GM18858 (cell line): ENCODE results near the gene SERPINH1.

Experiments used
- ATAC-seq: cut with Tn5 transposase; IDR thresholded peaks from one replicate; pipeline ENCODE4 v1.9.1; 2021; ENCODE audit not compliant: unreplicated experiment

Gene SERPINH1

DNA sequence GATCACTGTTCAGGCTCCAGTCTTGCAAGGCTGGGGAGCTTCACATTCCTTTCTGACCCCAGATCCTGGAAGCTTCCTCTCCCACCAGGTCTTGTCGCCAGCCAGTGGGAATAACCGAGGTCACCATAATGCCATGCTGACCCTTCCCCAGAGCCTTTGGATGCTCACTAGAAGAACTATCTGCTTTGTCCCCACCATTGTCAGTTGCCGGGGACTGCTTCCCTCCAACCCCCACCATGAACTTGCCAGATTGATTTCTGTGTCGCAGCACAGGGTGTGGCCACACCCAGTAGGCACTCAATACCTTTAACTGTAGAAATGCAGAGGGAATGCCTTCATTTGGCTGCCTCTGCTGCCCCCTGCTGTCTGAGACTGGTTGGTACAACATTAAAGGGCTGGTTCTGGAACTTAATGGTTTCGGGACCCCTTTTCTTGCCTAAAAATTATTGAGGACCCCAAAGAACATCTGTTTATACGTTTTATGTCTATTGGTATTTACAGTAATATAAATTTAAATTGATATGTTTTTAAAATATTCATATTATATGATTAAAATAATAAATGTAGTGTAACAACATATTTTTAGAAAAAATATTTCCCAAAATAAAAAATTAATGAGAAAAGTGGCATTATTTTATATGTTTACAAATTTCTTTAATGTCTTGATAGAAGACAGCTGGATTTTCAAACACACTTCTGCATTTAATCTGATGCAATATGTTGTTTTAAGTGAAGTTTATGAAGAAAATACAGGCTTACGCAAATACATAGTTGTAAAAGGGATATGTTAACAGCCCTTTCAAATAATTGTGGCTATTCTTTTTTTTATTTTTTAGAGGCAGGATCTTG, 29.6 kb upstream of the SERPINH1 start:
- no peak for ATAC-seq

DNA sequence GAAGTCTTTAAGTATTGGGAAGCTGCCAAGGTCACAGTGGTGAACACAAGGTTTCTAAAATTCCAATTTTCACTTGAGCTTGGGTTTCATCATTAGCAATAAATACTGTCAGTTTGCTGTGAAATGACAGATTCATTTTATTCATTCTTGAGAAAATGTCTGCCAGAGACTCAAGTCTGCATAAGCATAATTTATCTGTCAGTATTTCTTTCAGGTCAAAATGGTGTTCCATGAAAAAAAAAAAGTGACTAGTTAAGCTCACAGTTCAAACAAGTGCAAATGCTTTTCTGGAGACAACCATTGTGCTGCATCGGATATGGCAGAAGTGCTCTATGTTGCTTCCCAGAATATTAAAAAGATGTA, 28.2 kb upstream of the SERPINH1 start:
- no peak for ATAC-seq

DNA sequence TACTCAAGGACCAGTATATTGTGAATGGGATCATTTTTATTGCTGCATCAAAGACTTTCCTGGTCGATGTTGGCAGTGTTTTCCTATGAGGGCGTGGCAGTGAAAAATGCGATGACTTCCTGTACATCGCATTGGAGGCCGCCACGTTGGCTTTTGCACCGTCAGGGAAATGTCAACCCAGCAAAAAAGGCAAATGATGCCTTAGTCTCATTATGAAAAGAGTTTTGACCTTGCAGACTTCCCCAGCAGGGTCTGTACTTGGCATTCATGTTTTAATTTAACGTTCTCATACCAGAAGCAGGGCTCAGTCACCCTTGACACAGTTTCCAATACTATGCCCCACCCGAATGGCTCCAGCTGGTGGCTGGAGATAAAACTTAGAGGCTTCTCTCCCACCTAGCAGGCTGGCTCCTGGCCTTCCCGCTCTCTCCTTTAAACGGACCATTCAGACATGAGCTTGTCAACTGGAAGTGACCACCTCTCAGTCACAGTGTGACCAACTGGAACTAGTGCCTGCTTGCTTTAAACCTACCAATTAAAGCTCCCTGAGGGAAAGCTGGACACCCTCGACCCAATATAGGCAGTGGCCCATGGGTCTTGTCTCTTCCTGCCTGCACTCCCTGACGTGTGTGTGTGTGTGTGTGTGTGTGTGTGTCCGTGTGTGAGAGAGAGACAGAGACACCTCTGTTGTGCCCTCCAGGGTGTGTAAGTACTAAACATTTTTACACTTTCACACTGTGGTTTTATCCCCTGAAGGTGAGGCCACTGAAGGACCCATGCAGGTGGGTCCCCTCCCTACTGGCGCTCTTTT, 27.6 kb upstream of the SERPINH1 start:
- ATAC-seq: no peak

DNA sequence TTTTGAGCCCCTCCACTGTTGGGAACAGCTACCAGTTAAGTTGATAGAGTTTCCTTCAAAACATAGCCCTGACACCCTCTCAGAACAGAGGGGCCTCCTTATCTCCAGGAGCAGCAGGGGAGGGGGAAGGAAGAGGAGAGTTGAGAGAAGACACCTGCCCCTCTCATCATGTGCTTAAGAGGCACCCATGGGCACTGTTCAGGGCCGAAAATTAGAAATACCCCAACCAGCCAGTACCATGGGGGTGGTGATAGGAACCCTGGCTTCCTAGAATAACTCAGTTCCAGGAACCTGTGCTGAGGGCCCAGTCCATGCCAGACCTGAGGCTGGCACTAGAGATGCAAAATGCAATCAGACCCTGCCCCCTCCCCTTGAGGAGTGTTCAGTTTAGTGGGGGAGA, 27.0 kb upstream of the SERPINH1 start:
- ATAC-seq: no peak

DNA sequence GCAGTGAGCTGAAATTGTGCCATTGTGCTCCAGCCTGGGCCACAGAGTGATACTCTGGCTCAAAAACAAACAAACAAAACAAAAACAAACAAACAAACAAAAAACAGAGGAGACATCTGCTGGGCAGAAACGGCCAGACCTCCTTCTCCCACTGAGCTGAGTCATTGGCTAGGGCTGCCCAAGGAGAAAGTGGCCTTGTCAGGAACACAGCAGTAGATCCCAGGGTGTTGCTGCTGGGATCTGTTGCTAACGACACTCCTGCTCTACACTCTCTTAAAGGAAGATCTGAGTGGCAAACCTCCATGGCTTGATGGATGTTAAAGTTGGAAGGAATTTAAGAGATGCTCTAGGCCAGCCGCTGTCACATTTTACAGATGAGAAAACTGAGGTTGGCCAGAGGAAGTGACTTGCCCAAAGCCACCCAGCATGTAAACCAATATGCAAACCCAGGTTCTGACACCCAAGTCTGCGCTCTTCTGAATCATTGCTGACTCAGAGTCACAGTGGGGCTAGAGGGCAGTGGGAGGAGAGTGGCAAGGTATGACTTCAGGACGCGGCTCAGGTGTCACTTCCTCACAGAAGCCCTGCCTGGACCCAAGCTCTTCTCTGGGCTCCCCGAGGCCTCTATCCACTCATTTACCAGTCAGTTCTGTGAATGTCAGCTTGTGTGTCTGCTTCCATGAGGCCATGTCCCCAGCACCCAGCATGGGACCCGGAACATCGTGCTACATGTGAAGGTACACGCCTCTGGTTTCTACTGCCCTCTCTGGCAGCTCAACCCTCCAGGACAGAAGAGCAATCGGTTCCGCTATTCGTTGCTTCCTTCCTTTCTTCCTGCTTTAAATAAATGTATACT, 25.0 kb upstream of the SERPINH1 start:
- peak; percentile 65 for ATAC-seq

DNA sequence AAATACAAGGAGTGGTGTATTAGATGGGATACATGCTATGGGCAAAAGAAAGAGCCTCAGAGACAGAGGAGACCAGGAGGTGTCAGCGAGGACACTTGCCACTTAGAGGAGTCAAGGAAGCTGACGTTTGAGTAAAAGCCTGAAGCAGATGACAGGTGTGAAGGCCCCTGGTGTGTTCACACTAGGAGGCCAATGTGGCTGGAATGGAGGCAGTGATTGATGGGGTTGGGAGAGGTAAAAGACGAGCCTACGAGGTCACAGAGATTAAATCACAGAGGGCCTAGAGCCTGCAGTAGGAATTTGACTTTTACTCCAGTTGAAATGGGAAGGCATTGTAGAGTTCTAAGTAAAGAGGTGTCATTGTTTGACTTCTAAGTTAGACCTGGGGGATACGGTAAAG, 24.3 kb upstream of the SERPINH1 start:
- ATAC-seq: peak; percentile 17

DNA sequence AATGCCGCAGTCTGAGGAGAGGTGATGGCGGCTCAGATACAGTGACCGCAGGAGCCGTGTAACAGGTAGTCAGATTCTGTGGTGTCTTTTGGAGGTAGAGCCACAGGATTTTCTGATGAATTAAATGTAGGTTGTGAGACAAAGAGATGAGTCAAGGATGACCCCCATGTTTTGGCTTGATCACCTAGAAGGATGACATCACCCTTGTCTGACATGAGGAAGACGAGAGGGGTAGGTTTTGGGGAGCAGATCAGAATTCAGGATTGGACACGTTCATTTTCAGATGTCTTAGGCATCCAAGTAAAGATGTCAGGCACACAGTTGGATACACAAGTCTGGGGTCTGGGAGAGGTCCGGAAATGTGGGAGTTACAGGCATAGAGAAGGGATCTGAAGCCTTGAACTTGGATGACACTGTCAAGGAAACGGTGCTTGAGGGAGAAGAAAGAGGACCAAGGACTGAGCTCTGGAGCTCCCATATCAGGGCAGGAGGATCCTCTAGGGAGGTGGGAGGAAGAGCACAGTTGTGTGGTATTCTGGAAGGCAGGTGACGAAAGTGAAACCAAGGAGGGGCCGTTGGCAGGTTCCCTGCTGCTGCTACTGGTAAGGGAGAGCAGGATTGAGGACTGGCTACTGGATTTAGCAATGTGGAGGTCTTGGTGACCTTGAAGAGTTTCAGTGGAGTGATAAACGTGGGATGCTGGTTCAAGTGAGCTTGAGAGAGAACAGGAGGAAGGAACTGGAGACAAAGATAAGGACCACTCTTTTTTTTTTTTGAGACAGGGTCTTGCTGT, 23.7 kb upstream of the SERPINH1 start:
- ATAC-seq: no peak

DNA sequence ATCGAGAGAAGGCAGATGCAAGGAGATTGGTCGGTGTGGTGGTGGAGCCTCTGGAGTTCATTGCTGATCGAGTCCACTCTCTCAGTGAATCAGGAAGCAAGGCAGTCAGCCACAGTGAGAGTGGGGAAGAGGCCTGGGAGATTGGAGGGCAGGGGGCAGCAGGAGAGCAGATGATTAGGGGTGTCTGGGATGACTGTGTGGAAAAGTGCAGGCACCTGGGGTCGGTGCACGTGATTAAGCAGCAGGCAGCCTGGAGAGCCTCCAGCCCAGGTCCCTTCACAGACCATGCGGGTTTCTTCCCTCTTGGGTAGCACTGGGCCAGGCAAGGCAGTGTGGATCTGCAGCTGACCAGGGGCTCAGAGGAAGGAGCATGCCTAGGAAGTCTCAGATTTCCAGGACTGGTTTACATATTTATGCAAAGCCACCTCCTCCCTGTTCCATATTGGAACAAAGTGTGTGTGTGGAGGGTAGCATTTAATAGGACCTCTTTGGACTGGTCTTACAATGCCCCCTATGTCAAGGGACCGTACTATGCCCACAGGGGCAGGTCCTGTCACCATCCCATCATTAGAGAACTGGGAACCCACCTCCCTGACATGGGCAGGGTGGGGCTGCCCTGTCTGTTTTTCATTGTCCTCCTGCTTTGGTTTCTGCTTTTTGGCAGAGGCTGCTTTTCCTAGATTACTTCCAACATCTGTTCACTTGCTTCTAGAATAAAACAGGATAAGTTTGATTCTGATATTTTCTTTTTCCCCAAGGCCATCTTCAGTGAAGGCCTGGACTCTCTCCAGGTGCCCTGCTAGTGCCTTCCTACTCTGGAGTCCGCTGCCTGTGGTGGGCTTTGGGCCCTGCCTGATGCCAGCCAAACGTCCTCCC, 22.4 kb upstream of the SERPINH1 start:
- no peak for ATAC-seq

DNA sequence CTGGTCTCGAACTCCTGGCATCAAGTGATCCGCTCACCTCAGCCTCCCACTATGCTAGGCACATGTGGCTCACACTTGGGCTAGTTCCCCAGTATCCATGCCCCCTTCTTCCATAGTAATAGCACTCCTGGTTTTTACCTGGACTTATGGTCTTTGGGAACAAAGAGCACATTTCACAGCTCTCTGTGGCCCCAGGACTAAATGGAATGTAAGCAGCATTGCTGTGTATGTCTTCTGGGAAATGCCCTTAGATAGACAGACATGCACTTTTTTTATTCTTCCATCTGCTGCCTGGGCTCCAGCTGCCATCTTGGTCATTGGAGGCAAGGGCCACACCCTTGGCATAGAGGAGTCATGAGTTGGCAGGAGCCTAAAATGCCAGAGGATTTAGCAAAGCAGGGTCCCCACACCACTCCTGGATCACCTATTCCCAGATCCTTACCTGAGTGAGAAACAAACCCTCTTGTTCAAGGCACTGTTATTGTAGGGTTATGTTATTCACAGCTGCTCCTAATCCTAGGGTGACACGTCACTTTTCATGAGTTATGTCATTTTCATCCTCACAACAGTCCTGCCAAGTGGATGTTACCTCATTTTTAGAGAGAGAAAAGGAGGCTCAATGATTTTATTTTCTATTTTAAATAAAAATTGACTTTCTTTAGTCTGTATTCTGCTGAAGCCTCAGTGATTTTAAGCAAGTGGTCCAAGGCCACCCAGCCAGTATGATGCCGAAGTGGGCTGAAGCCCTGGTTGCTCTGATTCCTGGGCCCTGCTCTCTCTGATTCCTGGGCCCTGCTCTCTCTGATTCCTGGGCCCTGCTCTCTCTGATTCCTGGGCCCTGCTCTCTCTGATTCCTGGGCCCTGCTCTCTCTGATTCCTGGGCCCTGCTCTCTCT, 20.6 kb upstream of the SERPINH1 start:
- ATAC-seq: no peak

DNA sequence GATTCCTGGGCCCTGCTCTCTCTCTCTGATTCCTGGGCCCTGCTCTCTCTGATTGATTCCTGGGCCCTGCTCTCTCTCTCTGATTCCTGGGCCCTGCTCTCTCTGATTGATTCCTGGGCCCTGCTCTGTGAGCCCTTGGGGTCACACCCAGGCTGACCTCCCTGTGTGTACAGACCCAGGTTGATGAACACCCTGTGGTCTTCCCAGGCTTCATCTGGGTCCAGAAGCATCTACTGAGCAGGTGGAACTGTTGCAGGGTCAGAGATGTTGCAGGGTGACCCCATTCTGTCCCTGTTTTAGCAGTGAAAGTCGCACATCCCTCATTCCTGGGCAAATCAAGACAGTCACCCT, 20.0 kb upstream of the SERPINH1 start:
- no peak for ATAC-seq

DNA sequence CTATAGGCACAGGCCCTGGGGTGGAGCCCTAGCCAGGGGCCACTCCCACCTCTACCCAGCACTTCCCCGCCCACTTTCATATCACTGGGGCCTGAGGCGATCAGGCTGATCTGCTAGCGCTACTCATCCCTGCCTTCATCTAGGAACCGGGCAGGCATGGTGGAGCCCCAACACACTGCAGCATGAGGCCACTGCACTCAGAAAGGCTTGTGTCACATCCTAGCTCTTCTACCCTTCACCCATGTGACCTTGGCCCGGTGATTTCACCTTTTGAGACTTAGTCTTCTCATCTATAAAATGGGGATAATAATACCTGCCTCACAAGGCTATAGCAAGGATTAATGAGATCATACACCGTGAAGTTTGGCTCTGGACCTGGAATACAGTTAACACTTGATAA, 18.2 kb upstream of the SERPINH1 start:
- ATAC-seq: no peak

DNA sequence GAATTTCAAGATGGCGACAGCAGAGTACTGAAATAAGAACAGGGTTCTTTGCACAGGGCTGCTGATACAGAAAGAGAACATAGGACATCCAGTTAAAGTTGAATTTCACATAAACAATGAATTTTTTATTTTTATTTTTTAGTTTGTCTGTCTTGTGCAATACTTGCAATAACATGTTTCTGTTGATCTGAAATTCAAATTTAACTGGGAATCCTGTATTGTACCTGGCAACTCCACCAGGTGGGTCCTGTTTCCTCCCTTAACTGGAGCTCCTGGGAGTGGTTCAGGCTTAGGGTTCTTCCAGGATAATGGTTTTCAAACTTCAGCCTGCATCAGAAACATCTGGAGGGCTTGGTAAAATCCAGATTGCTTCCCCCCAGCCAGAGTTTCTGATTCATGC, 14.9 kb upstream of the SERPINH1 start:
- ATAC-seq: no peak

DNA sequence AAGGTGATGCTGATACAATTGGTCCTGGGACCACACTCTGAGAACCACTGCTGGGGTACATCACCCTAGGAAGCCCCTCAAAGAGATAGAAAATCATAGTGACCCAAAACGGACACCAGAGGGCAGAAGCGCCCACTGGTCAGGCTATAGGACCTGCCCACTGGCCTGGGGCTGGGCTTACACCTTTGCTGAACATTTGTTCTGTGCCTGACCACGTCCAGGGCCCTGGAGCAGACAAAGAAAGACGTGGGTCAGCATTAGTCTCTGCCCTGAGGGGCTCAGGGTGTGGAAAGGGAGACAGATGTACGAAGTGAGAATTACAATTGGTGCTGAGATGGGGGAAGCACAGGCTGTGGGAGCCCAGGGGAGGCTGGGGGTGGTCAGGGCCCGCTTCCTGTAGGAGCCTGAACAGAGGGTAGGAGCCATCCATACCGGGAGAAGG, 14.4 kb upstream of the SERPINH1 start:
- ATAC-seq: no peak

DNA sequence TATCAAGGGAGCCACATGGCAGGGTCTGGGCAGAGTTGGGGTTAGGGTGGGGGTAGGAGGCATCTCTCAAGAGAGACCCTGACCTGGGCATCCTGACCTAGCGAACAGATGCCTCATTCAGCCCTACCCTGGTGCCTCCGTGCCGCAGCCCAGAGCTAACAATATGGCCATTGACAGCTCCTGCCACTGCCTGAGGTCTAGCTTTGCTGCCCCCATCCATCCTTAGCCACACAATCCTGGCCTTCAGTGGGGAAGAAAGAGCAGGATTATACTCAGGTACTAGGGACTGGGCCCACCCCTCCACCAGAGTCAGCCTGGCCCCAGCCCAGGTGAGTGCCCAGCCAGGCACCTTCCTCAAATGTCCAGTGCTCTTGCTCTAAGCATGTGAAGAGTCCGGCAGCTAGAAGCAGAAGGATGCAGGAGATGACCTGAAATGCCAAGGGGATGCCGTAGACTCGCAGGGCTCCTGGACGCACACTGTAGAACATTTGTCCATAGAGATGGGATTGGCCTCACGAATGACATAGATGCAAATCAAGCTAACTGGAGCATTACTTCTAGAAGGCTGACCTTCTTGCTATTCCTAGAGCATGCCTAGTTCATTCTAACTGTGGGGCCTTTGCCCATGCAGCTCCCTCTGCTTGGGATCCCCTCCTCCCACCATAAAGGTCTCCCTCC, 13.3 kb upstream of the SERPINH1 start:
- ATAC-seq: no peak

DNA sequence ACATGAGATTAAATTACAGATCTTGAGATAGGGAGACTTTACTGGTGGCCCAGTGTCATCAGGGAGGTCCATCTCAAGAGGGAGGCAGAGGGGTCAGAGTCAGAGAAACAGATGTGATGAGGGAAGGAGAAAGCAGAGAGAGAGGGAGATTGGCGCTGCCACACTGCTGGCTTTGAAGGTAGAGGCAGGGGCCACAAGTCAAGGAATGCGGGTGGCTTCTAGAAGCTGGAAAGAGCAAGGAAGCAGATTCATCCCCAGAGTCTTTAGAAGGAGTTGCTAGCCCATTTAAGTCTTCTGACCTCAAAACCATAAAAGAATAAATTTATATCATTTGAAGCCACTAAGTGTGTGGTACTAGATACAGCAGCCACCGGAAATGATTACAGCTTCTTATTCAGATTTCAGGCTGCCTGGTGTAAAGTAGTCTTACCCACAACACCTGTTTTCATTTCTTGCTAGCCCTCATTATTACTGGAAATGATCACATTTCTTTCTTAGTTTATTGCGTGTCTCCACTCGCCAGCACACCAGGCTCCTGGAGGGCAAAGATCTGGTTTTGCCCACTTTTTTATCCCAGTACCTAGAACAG, 12.6 kb upstream of the SERPINH1 start:
- ATAC-seq: no peak

DNA sequence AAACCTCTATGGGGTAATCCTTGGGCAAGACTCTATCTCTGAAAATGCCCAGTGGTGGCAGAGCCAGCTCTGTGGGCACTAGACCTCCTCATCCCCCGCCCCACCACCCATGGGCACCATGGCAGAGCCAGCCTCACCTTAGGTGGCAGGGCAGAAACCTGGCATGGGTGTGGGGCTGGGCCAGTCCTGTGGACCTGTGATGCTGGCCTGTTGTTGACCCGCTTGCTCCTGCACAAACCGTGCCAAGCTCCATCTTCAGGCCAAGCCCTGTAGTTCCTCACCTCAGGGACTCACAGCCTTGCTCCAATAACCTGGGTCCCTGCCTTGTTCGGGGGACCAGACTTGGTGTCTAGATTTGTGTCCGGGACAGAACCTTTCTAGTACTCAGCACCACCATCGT, 8.9 kb upstream of the SERPINH1 start:
- no peak for ATAC-seq

DNA sequence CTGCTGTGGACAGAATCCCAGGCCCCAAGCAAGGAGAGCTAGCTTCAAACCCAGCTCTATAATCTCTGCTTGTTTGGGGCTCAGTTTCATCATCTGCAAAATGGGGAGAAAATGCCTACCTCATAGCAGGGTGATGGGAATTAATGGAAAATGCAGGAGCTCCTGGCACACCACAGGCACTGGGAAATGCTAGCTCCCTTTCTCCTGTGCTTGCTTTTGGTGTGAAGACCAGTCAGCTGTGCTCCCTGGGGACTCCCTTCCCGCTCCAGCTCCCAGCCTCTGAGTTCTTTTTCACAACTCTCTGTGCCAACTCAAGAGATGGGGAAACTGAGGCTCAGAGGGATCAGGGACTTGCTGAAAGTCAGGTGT, 8.2 kb upstream of the SERPINH1 start:
- no peak for ATAC-seq
